HepG2 (cell line): ENCODE results near the gene CDC6. TPM values are rescaled to one million over a fixed set of nuclear protein-coding genes. Genes with fewer than 3 reads are reported as not detected.

Experiments used
- FOXC1 ChIP-seq: sonication (generic); formaldehyde crosslinking; IDR thresholded peaks from 2 replicates; pipeline ENCODE4 v1.8.0; 2022; ENCODE audit warnings: mild to moderate bottlenecking, missing genetic modification reagents, borderline replicate concordance
- GMEB2 ChIP-seq: IDR thresholded peaks from 2 replicates; pipeline ENCODE4 v1.6.1; 2016; ENCODE audit warnings: missing biosample characterization, missing genetic modification reagents, low read depth
- MAZ ChIP-seq, 2 experiments: sonication (generic) in 1 of 2; formaldehyde crosslinking in 1 of 2; IDR thresholded peaks; 2 replicates each; pipeline versions ENCODE4 v1.5.0 to v1.6.1; 2012 to 2020; ENCODE audit warnings: low read depth in 2 of 2, mild to moderate bottlenecking in 2 of 2, borderline replicate concordance in 1 of 2, improper control_type of control experiment in 1 of 2, low read length in 1 of 2, missing genetic modification reagents in 1 of 2, moderate library complexity in 1 of 2
- RFXANK ChIP-seq: IDR thresholded peaks from 2 replicates; pipeline ENCODE4 v1.6.1; 2016
- SALL2 ChIP-seq: sonication (generic); formaldehyde crosslinking; IDR thresholded peaks from 2 replicates; pipeline ENCODE4 v1.8.1; 2023; ENCODE audit warnings: mild to moderate bottlenecking, missing genetic modification reagents, inconsistent platforms
- SIN3B ChIP-seq: fragments of 150-350 bp; IDR thresholded peaks from 2 replicates; pipeline ENCODE4 v1.6.1; 2014; ENCODE audit warnings: low read length
- SRSF4 ChIP-seq: fragments of 200-400 bp; formaldehyde crosslinking; IDR thresholded peaks from one replicate; pipeline ENCODE4 v1.6.1; 2018; ENCODE audit warnings: mild to moderate bottlenecking, low read depth, low read length, moderate library complexity; ENCODE audit not compliant: poor library complexity, severe bottlenecking
- ZBTB37 ChIP-seq: sonication (generic); formaldehyde crosslinking; IDR thresholded peaks from 2 replicates; pipeline ENCODE4 v1.4.0; 2020; ENCODE audit warnings: mild to moderate bottlenecking, missing genetic modification reagents
- ZNF12 ChIP-seq: sonication (generic); formaldehyde crosslinking; IDR thresholded peaks from 2 replicates; pipeline ENCODE4 v1.5.0; 2020; ENCODE audit warnings: missing genetic modification reagents
- ZNF142 ChIP-seq: sonication (generic); formaldehyde crosslinking; IDR thresholded peaks from 2 replicates; pipeline ENCODE4 v1.4.0; 2020; ENCODE audit warnings: missing genetic modification reagents
- ZNF264 ChIP-seq: sonication (generic); formaldehyde crosslinking; IDR thresholded peaks from 2 replicates; pipeline ENCODE4 v1.4.0; 2020; ENCODE audit warnings: missing genetic modification reagents
- ZNF652 ChIP-seq: IDR thresholded peaks from 2 replicates; pipeline ENCODE4 v1.6.1; 2016; ENCODE audit warnings: low read depth, borderline replicate concordance
- polyA plus RNA-seq, 8 experiments: library from polyadenylated mRNA; depleted of rRNA in 3 of 8; stranded (reverse) in 7 of 8; unstranded in 1 of 8; fragments of >200 nt; fragmentation: Illumina TruSeq in 4 of 8; extraction: Trizol in 4 of 8; gene quantifications; 2 replicates each; pipeline versions ENCODE4 v1.2.1 to v1.2.3, GENCODE V29; 2011 to 2016; ENCODE audit warnings: low read depth in 4 of 8, missing spikeins in 1 of 8, mixed read lengths in 1 of 8; ENCODE audit not compliant: insufficient read depth in 1 of 8
- total RNA-seq, 5 experiments: library from RNA; depleted of rRNA; stranded (reverse); fragments of >200 nt; fragmentation: Illumina TruSeq; extraction: Trizol; gene quantifications; 2 replicates each; pipeline ENCODE4 v1.2.3, GENCODE V29; 2016; ENCODE audit warnings: low read depth in 1 of 5
- TF ChIP-seq, protein P1 (sequence below): sonication (generic); formaldehyde crosslinking; IDR thresholded peaks from 2 replicates; pipeline ENCODE4 v1.4.0; 2020; ENCODE audit warnings: missing genetic modification reagents, mild to moderate bottlenecking, borderline replicate concordance

The CDC6 gene
- total and polyA plus RNA-seq, 2 of the 13 experiments (the other 11 are each of a cell fraction or from before 2014, with no cell fraction given), result 17.4 to 114 TPM

- TF ChIP-seq, protein P1, sequence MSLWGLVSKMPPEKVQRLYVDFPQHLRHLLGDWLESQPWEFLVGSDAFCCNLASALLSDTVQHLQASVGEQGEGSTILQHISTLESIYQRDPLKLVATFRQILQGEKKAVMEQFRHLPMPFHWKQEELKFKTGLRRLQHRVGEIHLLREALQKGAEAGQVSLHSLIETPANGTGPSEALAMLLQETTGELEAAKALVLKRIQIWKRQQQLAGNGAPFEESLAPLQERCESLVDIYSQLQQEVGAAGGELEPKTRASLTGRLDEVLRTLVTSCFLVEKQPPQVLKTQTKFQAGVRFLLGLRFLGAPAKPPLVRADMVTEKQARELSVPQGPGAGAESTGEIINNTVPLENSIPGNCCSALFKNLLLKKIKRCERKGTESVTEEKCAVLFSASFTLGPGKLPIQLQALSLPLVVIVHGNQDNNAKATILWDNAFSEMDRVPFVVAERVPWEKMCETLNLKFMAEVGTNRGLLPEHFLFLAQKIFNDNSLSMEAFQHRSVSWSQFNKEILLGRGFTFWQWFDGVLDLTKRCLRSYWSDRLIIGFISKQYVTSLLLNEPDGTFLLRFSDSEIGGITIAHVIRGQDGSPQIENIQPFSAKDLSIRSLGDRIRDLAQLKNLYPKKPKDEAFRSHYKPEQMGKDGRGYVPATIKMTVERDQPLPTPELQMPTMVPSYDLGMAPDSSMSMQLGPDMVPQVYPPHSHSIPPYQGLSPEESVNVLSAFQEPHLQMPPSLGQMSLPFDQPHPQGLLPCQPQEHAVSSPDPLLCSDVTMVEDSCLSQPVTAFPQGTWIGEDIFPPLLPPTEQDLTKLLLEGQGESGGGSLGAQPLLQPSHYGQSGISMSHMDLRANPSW, result no peak
- 0 out of 2 replicates have a peak, but pooled peaks have one; percentile 7 for TF ChIP-seq ZNF264 (CRISPR knock-in tag)
- no peak for TF ChIP-seq MAZ (IDR thresholded peaks at IDR 0.05; ENCODE audit: borderline replicate concordance, low read depth, low read length)
- TF ChIP-seq MAZ (CRISPR knock-in tag; IDR thresholded peaks at IDR 0.05; ENCODE audit: low read depth), result no peak
- peak; percentile 99 for TF ChIP-seq SIN3B
- TF ChIP-seq ZNF12 (CRISPR knock-in tag), result peak; percentile 1; the same call in 1 of the 2 replicates
- peak; percentile 71; the same call in 1 of the 2 replicates for TF ChIP-seq ZNF142 (CRISPR knock-in tag)
- TF ChIP-seq SALL2 (CRISPR knock-in tag), result peak; percentile 48
- TF ChIP-seq SRSF4, result no peak
- TF ChIP-seq GMEB2, result peak; percentile 80; the same call in 1 of the 2 replicates
- TF ChIP-seq FOXC1, result no peak; the same call in 1 of the 2 replicates
- no peak for TF ChIP-seq ZBTB37 (CRISPR knock-in tag)
- TF ChIP-seq RFXANK, result no peak
- no peak for TF ChIP-seq ZNF652
Observed at GRCh38 chr17:40287494-40288369, at the start of gene CDC6 (continued).
